SK-N-SH treated with all-trans-retinoic acid at 6 μM for 48 hours (cell line): Measurements from ENCODE around the gene PSD.

Experiments used
- ARNTL ChIP-seq: fragments of 450-650 bp; formaldehyde crosslinking; IDR thresholded peaks from 2 replicates; pipeline ENCODE4 v1.5.0; 2020; ENCODE audit warnings: low read depth, mild to moderate bottlenecking, moderate library complexity, borderline replicate concordance
- ESRRG ChIP-seq: fragments of 250-450 bp; sonication (Bioruptor Pico); IDR thresholded peaks from 2 replicates; pipeline ENCODE4 v1.6.1; 2021; ENCODE audit warnings: mild to moderate bottlenecking
- GLIS3 ChIP-seq: fragments of 250-450 bp; sonication (Bioruptor Pico); IDR thresholded peaks from 2 replicates; pipeline ENCODE4 v1.5.0; 2020; ENCODE audit warnings: mild to moderate bottlenecking, moderate library complexity
- OSR1 ChIP-seq: fragments of 250-450 bp; sonication (Bioruptor Pico); IDR thresholded peaks from 2 replicates; pipeline ENCODE4 v1.8.0; 2022; ENCODE audit warnings: moderate library complexity, mild to moderate bottlenecking, inconsistent platforms
- PATZ1 ChIP-seq: fragments of 250-450 bp; sonication (Bioruptor Pico); IDR thresholded peaks from 2 replicates; pipeline ENCODE4 v1.8.0; 2020; ENCODE audit warnings: mild to moderate bottlenecking, moderate library complexity, borderline replicate concordance
- SNAI2 ChIP-seq: fragments of 250-450 bp; sonication (Bioruptor Pico); IDR thresholded peaks from 2 replicates; pipeline ENCODE4 v1.5.0; 2020; ENCODE audit warnings: mild to moderate bottlenecking, moderate library complexity
- TSHZ2 ChIP-seq: fragments of 250-450 bp; sonication (Bioruptor Pico); IDR thresholded peaks from 2 replicates; pipeline ENCODE4 v1.5.0; 2020; ENCODE audit warnings: mild to moderate bottlenecking, moderate library complexity
- ZC3H10 ChIP-seq: fragments of 250-450 bp; sonication (Bioruptor Pico); IDR thresholded peaks from 2 replicates; pipeline ENCODE4 v1.5.1; 2021; ENCODE audit warnings: mild to moderate bottlenecking, moderate library complexity
- ZFP30 ChIP-seq: fragments of 450-650 bp; formaldehyde crosslinking; IDR thresholded peaks from 2 replicates; pipeline ENCODE4 v1.5.0; 2022; ENCODE audit warnings: mild to moderate bottlenecking, moderate library complexity
- ZNF565 ChIP-seq: fragments of 450-650 bp; formaldehyde crosslinking; conservative IDR thresholded peaks from 2 replicates; pipeline ENCODE4 v1.5.0; 2020; ENCODE audit warnings: low read depth, mild to moderate bottlenecking, moderate library complexity
- TF ChIP-seq, protein P1 (sequence below): fragments of 250-450 bp; sonication (Bioruptor Pico); IDR thresholded peaks from 2 replicates; pipeline ENCODE4 v1.5.1; 2020; ENCODE audit warnings: low read depth, mild to moderate bottlenecking, moderate library complexity

DNA sequence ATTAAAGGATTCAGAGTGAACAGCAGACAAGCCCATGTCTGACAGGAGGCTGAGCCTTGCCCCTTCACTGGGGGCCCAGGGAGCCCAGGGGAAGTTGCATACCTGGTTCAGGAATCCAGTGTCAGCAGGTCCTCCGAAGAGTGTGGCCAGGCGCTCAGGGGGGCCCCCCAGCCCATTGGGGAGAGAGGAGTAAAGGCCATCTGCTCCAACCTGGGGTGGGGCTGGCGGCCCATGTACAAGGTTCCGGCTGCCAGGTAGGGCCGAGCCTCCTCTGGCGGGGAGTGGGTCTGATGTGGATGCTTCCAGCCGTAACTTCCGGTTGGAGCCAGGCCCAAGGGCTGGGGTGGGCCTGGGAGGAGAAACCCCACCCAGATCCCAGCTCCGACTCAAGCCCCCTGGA lies 2.3 kb downstream of the PSD start:
- TF ChIP-seq PATZ1 (CRISPR knock-in tag) (no peak), ESRRG (no peak), ZFP30 (CRISPR knock-in tag) (no peak), ZC3H10 (CRISPR knock-in tag) (no peak), OSR1 (no peak), GLIS3 (CRISPR knock-in tag) (no peak), SNAI2 (CRISPR knock-in tag) (no peak), ARNTL (no peak), TSHZ2 (CRISPR knock-in tag) (no peak), ZNF565 (CRISPR knock-in tag) (no peak)
- TF ChIP-seq, protein P1, sequence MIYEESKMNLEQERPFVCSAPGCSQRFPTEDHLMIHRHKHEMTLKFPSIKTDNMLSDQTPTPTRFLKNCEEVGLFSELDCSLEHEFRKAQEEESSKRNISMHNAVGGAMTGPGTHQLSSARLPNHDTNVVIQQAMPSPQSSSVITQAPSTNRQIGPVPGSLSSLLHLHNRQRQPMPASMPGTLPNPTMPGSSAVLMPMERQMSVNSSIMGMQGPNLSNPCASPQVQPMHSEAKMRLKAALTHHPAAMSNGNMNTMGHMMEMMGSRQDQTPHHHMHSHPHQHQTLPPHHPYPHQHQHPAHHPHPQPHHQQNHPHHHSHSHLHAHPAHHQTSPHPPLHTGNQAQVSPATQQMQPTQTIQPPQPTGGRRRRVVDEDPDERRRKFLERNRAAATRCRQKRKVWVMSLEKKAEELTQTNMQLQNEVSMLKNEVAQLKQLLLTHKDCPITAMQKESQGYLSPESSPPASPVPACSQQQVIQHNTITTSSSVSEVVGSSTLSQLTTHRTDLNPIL (CRISPR knock-in tag), result no peak
